ENCODE results near the gene SMR3B. TPM values are rescaled to one million over a fixed set of nuclear protein-coding genes. Genes with fewer than 3 reads are reported as not detected.

Gene SMR3B
- total RNA-seq, 4 donors from 2014 or later = not detected

GRCh38 chr4:70402762-70403161 lies 19.8 kb downstream of the SMR3B start:
- DNase-seq (ENCODE audit: low spot score in 2 of 2) = no peak
- no peak overlapping the region for H3K27ac ChIP-seq
- 97% methylated on average over 1 of the region's 1 CpG for WGBS
- H3K4me3 ChIP-seq = no peak overlapping the region
- no peaks in the 10 kb centered on the region for H3K9me3 ChIP-seq
- no peaks in the 10 kb centered on the region for H3K36me3 ChIP-seq
- H3K4me1 ChIP-seq = no peaks in the 10 kb centered on the region
- no peaks in the 10 kb centered on the region for H3K27me3 ChIP-seq
- TF ChIP-seq CTCF (IDR thresholded peaks at IDR 0.05) = no peak
- no peak for TF ChIP-seq POLR2AphosphoS5 (IDR thresholded peaks at IDR 0.05)
- no peak for TF ChIP-seq POLR2A (IDR thresholded peaks at IDR 0.05)
- no peak for TF ChIP-seq EP300 (IDR thresholded peaks at IDR 0.05)

- H3K4me1 ChIP-seq = no peaks in the 10 kb centered on the region
- WGBS = 79% methylated on average over 6 of the region's 6 CpGs
- no peaks in the 10 kb centered on the region for H3K27me3 ChIP-seq
- H3K4me3 ChIP-seq = no peak overlapping the region
- DNase-seq (ENCODE audit: low spot score in 2 of 2) = no peak
- TF ChIP-seq POLR2A (IDR thresholded peaks at IDR 0.05) (no peak), CTCF (IDR thresholded peaks at IDR 0.05) (no peak), POLR2AphosphoS5 (IDR thresholded peaks at IDR 0.05) (no peak), EP300 (IDR thresholded peaks at IDR 0.05) (no peak)
- no peaks in the 10 kb centered on the region for H3K36me3 ChIP-seq
- H3K9me3 ChIP-seq = no peaks in the 10 kb centered on the region
- H3K27ac ChIP-seq = no peak overlapping the region
These were observed 22.8 kb downstream of the SMR3B start for GRCh38 chr4:70405765-70406164.

- DNase-seq (ENCODE audit: low spot score in 2 of 2) = no peak
- Histone ChIP-seq H3K4me1 (no peaks in the 10 kb centered on the region), H3K36me3 (no peaks in the 10 kb centered on the region), H3K4me3 (no peak overlapping the region), H3K27ac (no peak overlapping the region), H3K27me3 (no peaks in the 10 kb centered on the region), H3K9me3 (no peaks in the 10 kb centered on the region)
- no peak for TF ChIP-seq POLR2AphosphoS5 (IDR thresholded peaks at IDR 0.05)
- TF ChIP-seq CTCF (IDR thresholded peaks at IDR 0.05) = no peak
- TF ChIP-seq EP300 (IDR thresholded peaks at IDR 0.05) = no peak
- TF ChIP-seq POLR2A (IDR thresholded peaks at IDR 0.05) = no peak
- WGBS = 78% methylated on average over 1 of the region's 1 CpG
These were observed 42.4 kb downstream of the SMR3B start for GRCh38 chr4:70425306-70425705.

- no peak for DNase-seq (ENCODE audit: low spot score in 2 of 2)
- H3K36me3 ChIP-seq = no peaks in the 10 kb centered on the region
- H3K27ac ChIP-seq = no peak overlapping the region
- H3K27me3 ChIP-seq = no peaks in the 10 kb centered on the region
- H3K4me3 ChIP-seq = no peak overlapping the region
- TF ChIP-seq POLR2AphosphoS5 (IDR thresholded peaks at IDR 0.05) = no peak
- no peak for TF ChIP-seq POLR2A (IDR thresholded peaks at IDR 0.05)
- TF ChIP-seq CTCF (IDR thresholded peaks at IDR 0.05) = no peak
- H3K4me1 ChIP-seq = no peaks in the 10 kb centered on the region
- no peaks in the 10 kb centered on the region for H3K9me3 ChIP-seq
These were observed 43.9 kb downstream of the SMR3B start for GRCh38 chr4:70426789-70427188.

DNA sequence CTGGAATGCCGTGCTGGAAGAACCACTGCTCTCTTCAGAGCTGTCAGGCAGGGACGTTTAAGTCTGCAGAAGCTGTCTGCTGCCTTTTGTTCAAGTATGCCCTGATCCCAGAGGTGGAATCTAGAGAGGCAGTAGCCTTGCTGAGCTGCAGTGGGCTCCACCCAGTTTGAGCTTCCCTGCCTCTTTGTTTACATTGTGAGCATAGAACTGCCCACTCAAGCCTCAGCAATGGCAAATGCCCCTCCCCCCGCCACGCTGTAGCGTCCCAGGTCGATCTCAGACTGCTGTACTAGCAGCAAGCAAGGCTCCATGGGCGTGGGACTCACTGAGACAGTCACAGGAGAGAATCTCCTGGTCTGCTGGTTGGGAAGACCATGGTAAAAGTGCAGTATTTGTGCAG lies 54.3 kb downstream of the SMR3B start:
- no peak overlapping the region for H3K27ac ChIP-seq
- WGBS = 33% methylated on average over 2 of the region's 7 CpGs
- no peak for DNase-seq (ENCODE audit: low spot score in 2 of 2)
- H3K9me3 ChIP-seq = no peaks in the 10 kb centered on the region
- no peaks in the 10 kb centered on the region for H3K4me1 ChIP-seq
- H3K27me3 ChIP-seq = no peaks in the 10 kb centered on the region
- no peaks in the 10 kb centered on the region for H3K36me3 ChIP-seq
- TF ChIP-seq CTCF (IDR thresholded peaks at IDR 0.05) = no peak
- no peak for TF ChIP-seq EP300 (IDR thresholded peaks at IDR 0.05)
- no peak for TF ChIP-seq POLR2A (IDR thresholded peaks at IDR 0.05)
- no peak for TF ChIP-seq POLR2AphosphoS5 (IDR thresholded peaks at IDR 0.05)
- no peak overlapping the region for H3K4me3 ChIP-seq

Other genes with a start within 250 kb of the SMR3B start
- under 1 TPM in 1 of 4 donors, not detected in 3; 0.42 TPM for gene PRR27, start 228.9 kb upstream of the SMR3B start, total RNA-seq
- not detected for gene ODAM, start 187.4 kb upstream of the SMR3B start, total RNA-seq
- not detected for gene FDCSP, start 157.0 kb upstream of the SMR3B start, total RNA-seq
- gene CSN3, start 140.5 kb upstream of the SMR3B start, total RNA-seq = not detected
- not detected for gene CABS1, start 48.1 kb upstream of the SMR3B start, total RNA-seq
- not detected for gene SMR3A, start 22.4 kb upstream of the SMR3B start, total RNA-seq
- gene OPRPN, start 14.8 kb downstream of the SMR3B start, total RNA-seq = not detected
- 1 to 10 TPM in 3 of 4 donors, under 1 TPM in 1; 0.86 to 6.8 (median 1.7) TPM for gene MUC7, start 89.1 kb downstream of the SMR3B start, total RNA-seq
- under 1 TPM in 2 of 4 donors, not detected in 2; 0.79 to 0.83 TPM for gene AMTN, start 135.4 kb downstream of the SMR3B start, total RNA-seq
- under 1 TPM in 2 of 4 donors, not detected in 2; 0.42 to 0.68 TPM for gene AMBN, start 209.1 kb downstream of the SMR3B start, total RNA-seq
- not detected for gene ENAM, start 245.6 kb downstream of the SMR3B start, total RNA-seq

All from suprapubic skin (tissue), 4 donors.